CD14-positive monocyte (primary cell): ENCODE data around the gene PPARG. TPM values are rescaled to one million over a fixed set of nuclear protein-coding genes. Genes with fewer than 3 reads are reported as not detected.

Experiments
- DNase-seq, 3 donors: peaks; one replicate each; pipeline ENCODE4 v3.0.0-alpha.2; 2011 to 2022
- H2AFZ ChIP-seq: 2 replicates; pipeline ENCODE4 v1.6.0; 2012; ENCODE audit warnings: mild to moderate bottlenecking, low read depth, low read length, inconsistent platforms; ENCODE audit not compliant: insufficient read depth, poor library complexity, severe bottlenecking
- H3K27ac ChIP-seq, 2 donors: 1 replicate in 1 of 2; 2 replicates in 1 of 2; pipeline ENCODE4 v1.5.1; 2012 to 2013; ENCODE audit warnings: low read length in 2 of 2, control low read depth in 1 of 2, inconsistent platforms in 1 of 2, low read depth in 1 of 2, mild to moderate bottlenecking in 1 of 2
- H3K27me3 ChIP-seq, 2 donors: one replicate each; pipeline versions ENCODE4 v1.6.0 to v1.6.1; 2011 to 2013; ENCODE audit warnings: low read length in 2 of 2; ENCODE audit not compliant: control insufficient read depth in 2 of 2, insufficient read depth in 2 of 2
- H3K36me3 ChIP-seq, 2 donors: replicated peaks in 1 of 2; 1 replicate in 1 of 2; 2 replicates in 1 of 2; pipeline versions ENCODE4 v1.5.1 to v1.6.1; 2012 to 2013; ENCODE audit warnings: low read length in 2 of 2, control low read depth in 1 of 2, inconsistent platforms in 1 of 2, mild to moderate bottlenecking in 1 of 2; ENCODE audit not compliant: insufficient read depth in 2 of 2, control insufficient read depth in 1 of 2
- H3K4me1 ChIP-seq, 2 donors: 1 replicate in 1 of 2; 2 replicates in 1 of 2; pipeline versions ENCODE4 v1.5.1 to v1.6.1; 2012 to 2013; ENCODE audit warnings: low read length in 2 of 2, control low read depth in 1 of 2, inconsistent platforms in 1 of 2, mild to moderate bottlenecking in 1 of 2, moderate library complexity in 1 of 2; ENCODE audit not compliant: insufficient read depth in 2 of 2, control insufficient read depth in 1 of 2
- H3K4me2 ChIP-seq: replicated peaks from 2 replicates; pipeline ENCODE3; 2012; ENCODE audit warnings: low read length, moderate library complexity, mild to moderate bottlenecking; ENCODE audit not compliant: poor library complexity, severe bottlenecking; ENCODE audit errors: extremely low read depth
- H3K4me3 ChIP-seq, 3 experiments: fragments of 200-600 bp in 1 of 3; sonication (generic) in 1 of 3; replicated peaks in 1 of 3; 1 replicate in 2 of 3; 2 replicates in 1 of 3; pipeline ENCODE4 v1.5.1; 2011 to 2013; ENCODE audit warnings: low read length in 3 of 3, mild to moderate bottlenecking in 3 of 3, control low read depth in 2 of 3, low read depth in 2 of 3, inconsistent platforms in 1 of 3, moderate library complexity in 1 of 3
- H3K79me2 ChIP-seq: 2 replicates; pipeline ENCODE4 v1.6.0; 2012; ENCODE audit warnings: mild to moderate bottlenecking, control low read depth, inconsistent platforms, low read length, moderate library complexity; ENCODE audit not compliant: insufficient read depth
- H3K9ac ChIP-seq: 2 replicates; pipeline ENCODE4 v1.6.0; 2017; ENCODE audit warnings: low read length, mild to moderate bottlenecking; ENCODE audit not compliant: insufficient read depth, poor library complexity, severe bottlenecking
- H3K9me3 ChIP-seq, 2 donors: replicated peaks in 1 of 2; 1 replicate in 1 of 2; 2 replicates in 1 of 2; pipeline versions ENCODE4 v1.5.1 to v1.6.1; 2012 to 2013; ENCODE audit warnings: low read length in 2 of 2, control low read depth in 1 of 2; ENCODE audit not compliant: control insufficient read depth in 1 of 2, insufficient read depth in 1 of 2
- H4K20me1 ChIP-seq: 2 replicates; pipeline ENCODE4 v1.6.0; 2012; ENCODE audit warnings: mild to moderate bottlenecking, low read length, control low read depth, moderate library complexity; ENCODE audit not compliant: insufficient read depth
- H3K27ac Mint-ChIP-seq, 7 donors: one replicate each; pipeline ENCODE4 v1.8.0; 2020; ENCODE audit warnings: mild to moderate bottlenecking in 7 of 7, mixed read lengths in 7 of 7, moderate library complexity in 6 of 7, inconsistent platforms in 2 of 7
- H3K27me3 Mint-ChIP-seq, 3 donors: one replicate each; pipeline ENCODE4 v1.8.0; 2021 to 2022; ENCODE audit warnings: low read depth in 3 of 3, mild to moderate bottlenecking in 3 of 3, mixed read lengths in 3 of 3, moderate library complexity in 3 of 3, inconsistent platforms in 1 of 3
- H3K36me3 Mint-ChIP-seq, 2 donors: one replicate each; pipeline ENCODE4 v1.8.0; 2020; ENCODE audit warnings: mixed read lengths in 2 of 2, inconsistent platforms in 1 of 2, mild to moderate bottlenecking in 1 of 2
- H3K4me1 Mint-ChIP-seq: one replicate; pipeline ENCODE4 v1.8.0; 2020; ENCODE audit warnings: mild to moderate bottlenecking, mixed read lengths
- H3K4me3 Mint-ChIP-seq, 2 donors: one replicate each; pipeline ENCODE4 v1.8.0; 2020; ENCODE audit warnings: mild to moderate bottlenecking in 2 of 2, mixed read lengths in 2 of 2, moderate library complexity in 1 of 2
- H3K9me3 Mint-ChIP-seq, 7 donors: one replicate each; pipeline ENCODE4 v1.8.0; 2020 to 2022; ENCODE audit warnings: mixed read lengths in 7 of 7, mild to moderate bottlenecking in 6 of 7, moderate library complexity in 6 of 7, inconsistent platforms in 2 of 7
- CTCF ChIP-seq: fragments of 200-600 bp; IDR thresholded peaks from one replicate; pipeline ENCODE4 v1.8.0; 2022; ENCODE audit warnings: antibody characterized with exemption, mild to moderate bottlenecking
- WGBS: methylation state at CpG from one replicate; pipeline ENCODE4 v1.1.5; 2013; ENCODE audit warnings: missing lambda C conversion rate; ENCODE audit not compliant: insufficient coverage; 5-methylcytosine and 5-hydroxymethylcytosine counted together
- intact Hi-C, 2 donors: fragments of 100-400 bp; cut with micrococcal nuclease; formaldehyde crosslinking; loops; one replicate each; pipeline versions ENCODE4 v1.15.0 to v1.15.1; 2023
- polyA plus RNA-seq, 3 donors: library from polyadenylated mRNA; depleted of rRNA in 1 of 3; unstranded in 2 of 3; stranded (reverse) in 1 of 3; fragments of 300-500 nt in 2 of 3; fragments of >200 nt in 1 of 3; fragmentation: Illumina TruSeq in 2 of 3; gene quantifications; 1 replicate in 2 of 3; 2 replicates in 1 of 3; pipeline ENCODE4 v1.2.3, GENCODE V29; 2012 to 2021

PPARG gene
- polyA plus RNA-seq, 3 donors: 0.56 to 2.0 (median 0.97) TPM

DNA sequence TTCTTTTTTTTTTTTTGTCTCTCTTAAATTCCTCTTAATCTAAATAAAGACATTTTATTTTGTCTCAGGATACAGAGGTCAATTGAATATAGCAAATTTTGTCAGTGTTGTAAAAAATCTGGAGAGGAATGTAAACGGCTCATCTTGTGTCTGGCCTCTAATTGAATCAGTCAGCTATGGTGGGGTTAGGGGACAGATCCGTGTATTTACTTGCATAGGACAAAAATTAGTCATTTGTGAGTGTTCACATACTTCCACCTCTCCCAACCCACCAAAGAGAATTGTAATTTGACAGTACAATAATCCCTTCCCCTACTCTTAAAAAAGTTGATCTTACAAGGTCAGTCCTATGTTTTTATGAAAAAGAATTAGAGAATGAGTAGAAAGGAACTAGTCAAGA lies 18.3 kb downstream of the PPARG start:
- no peak overlapping the region for H3K27ac ChIP-seq
- no peaks in the 10 kb centered on the region for H3K36me3 ChIP-seq
- no peak for TF ChIP-seq CTCF
- no CpG with 5 or more reads among the region's 2 CpGs for WGBS
- peaks cover 0 to 11% (median 0%) of the 10 kb centered on the region in 3 donors for H3K27me3 Mint-ChIP-seq
- no peaks in the 10 kb centered on the region for H4K20me1 ChIP-seq
- H3K36me3 Mint-ChIP-seq: peaks cover 0 to 8% of the 10 kb centered on the region in 2 donors
- peaks cover 39% of the 10 kb centered on the region for H3K4me1 Mint-ChIP-seq
- no peak overlapping the region for H2AFZ ChIP-seq
- no peaks in the 10 kb centered on the region for H3K9me3 ChIP-seq
- H3K9ac ChIP-seq: no peak overlapping the region
- H3K4me1 ChIP-seq: peaks cover 17 to 20% of the 10 kb centered on the region in 2 donors
- no peak overlapping the region for H3K4me2 ChIP-seq
- intact Hi-C loops: no loop called here
- H3K4me3 Mint-ChIP-seq: no peak overlapping the region
- no peak for DNase-seq
- no peaks in the 10 kb centered on the region for H3K79me2 ChIP-seq
- H3K27me3 ChIP-seq: no peaks in the 10 kb centered on the region
- peak overlapping the region in 4 of 7 donors; percentile 18 to 51 (median 34) for H3K27ac Mint-ChIP-seq
- no peak overlapping the region for H3K4me3 ChIP-seq
- peaks cover 0 to 2% (median 0%) of the 10 kb centered on the region in 7 donors for H3K9me3 Mint-ChIP-seq

GRCh38 chr3:12308517-12308916 lies 19.6 kb downstream of the PPARG start:
- TF ChIP-seq CTCF: no peak
- no peak overlapping the region for H3K27ac ChIP-seq
- Mint-ChIP-seq H3K27me3 (peaks cover 0 to 8% (median 0%) of the 10 kb centered on the region in 3 donors), H3K27ac (peak overlapping the region in 1 of 7 donors; percentile 57), H3K4me1 (peaks cover 25% of the 10 kb centered on the region), H3K36me3 (peaks cover 0 to 3% of the 10 kb centered on the region in 2 donors), H3K4me3 (no peak overlapping the region), H3K9me3 (no peaks in the 10 kb centered on the region)
- no peak overlapping the region for H3K4me3 ChIP-seq
- H3K4me1 ChIP-seq: peaks cover 7 to 9% of the 10 kb centered on the region in 2 donors
- H3K9ac ChIP-seq: no peak overlapping the region
- no peak overlapping the region for H2AFZ ChIP-seq
- H3K27me3 ChIP-seq: no peaks in the 10 kb centered on the region
- no peaks in the 10 kb centered on the region for H3K79me2 ChIP-seq
- H4K20me1 ChIP-seq: no peaks in the 10 kb centered on the region
- no peaks in the 10 kb centered on the region for H3K36me3 ChIP-seq
- no peaks in the 10 kb centered on the region for H3K9me3 ChIP-seq
- peak; percentile 46 to 64 (median 61) for DNase-seq
- H3K4me2 ChIP-seq: no peak overlapping the region
- intact Hi-C loops: no loop called here
